ENCODE measurements around the gene CDH13.

DNA sequence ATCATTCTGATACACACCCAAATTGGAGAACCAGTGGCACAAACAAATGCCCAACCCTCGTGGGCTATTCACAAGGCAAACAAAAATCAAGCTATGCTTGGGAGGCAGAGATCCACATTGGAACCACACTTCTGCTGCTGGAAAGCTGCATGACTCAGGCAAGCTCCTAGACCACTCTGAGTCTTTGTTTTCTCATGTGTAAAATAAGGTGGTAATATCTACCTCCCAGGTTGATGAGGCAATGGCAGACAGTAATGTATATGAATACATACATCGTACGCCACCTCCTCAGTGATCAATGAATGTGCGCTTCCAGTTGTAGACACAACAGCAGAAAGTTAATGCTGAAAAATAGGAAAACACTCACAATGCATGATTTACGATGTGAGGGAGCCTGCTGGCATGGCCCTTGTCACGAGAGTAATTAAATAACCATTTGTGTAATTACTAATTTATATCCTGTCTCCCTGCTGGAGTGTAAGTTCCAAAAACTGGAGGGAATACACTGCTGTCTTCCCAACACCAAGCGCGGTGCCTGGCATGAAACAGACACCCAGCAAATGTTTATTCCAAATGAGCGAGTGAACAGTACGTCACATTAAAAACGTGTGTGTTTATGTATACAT is 1111.1 kb downstream of the CDH13 start:
- TF ChIP-seq, protein P1, sequence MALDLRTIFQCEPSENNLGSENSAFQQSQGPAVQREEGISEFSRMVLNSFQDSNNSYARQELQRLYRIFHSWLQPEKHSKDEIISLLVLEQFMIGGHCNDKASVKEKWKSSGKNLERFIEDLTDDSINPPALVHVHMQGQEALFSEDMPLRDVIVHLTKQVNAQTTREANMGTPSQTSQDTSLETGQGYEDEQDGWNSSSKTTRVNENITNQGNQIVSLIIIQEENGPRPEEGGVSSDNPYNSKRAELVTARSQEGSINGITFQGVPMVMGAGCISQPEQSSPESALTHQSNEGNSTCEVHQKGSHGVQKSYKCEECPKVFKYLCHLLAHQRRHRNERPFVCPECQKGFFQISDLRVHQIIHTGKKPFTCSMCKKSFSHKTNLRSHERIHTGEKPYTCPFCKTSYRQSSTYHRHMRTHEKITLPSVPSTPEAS (tag by site-specific recombination; IDR thresholded peaks at IDR 0.05), result no peak
- TF ChIP-seq ZNF174 (tag by site-specific recombination; IDR thresholded peaks at IDR 0.05), result no peak
- TF ChIP-seq ZBTB20 (tag by site-specific recombination; IDR thresholded peaks at IDR 0.05), result no peak
- TF ChIP-seq, protein P2, sequence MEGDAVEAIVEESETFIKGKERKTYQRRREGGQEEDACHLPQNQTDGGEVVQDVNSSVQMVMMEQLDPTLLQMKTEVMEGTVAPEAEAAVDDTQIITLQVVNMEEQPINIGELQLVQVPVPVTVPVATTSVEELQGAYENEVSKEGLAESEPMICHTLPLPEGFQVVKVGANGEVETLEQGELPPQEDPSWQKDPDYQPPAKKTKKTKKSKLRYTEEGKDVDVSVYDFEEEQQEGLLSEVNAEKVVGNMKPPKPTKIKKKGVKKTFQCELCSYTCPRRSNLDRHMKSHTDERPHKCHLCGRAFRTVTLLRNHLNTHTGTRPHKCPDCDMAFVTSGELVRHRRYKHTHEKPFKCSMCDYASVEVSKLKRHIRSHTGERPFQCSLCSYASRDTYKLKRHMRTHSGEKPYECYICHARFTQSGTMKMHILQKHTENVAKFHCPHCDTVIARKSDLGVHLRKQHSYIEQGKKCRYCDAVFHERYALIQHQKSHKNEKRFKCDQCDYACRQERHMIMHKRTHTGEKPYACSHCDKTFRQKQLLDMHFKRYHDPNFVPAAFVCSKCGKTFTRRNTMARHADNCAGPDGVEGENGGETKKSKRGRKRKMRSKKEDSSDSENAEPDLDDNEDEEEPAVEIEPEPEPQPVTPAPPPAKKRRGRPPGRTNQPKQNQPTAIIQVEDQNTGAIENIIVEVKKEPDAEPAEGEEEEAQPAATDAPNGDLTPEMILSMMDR (tag by site-specific recombination; IDR thresholded peaks at IDR 0.05), result no peak
- no peak for TF ChIP-seq GLIS2 (tag by site-specific recombination; IDR thresholded peaks at IDR 0.05)
- TF ChIP-seq, protein P3, sequence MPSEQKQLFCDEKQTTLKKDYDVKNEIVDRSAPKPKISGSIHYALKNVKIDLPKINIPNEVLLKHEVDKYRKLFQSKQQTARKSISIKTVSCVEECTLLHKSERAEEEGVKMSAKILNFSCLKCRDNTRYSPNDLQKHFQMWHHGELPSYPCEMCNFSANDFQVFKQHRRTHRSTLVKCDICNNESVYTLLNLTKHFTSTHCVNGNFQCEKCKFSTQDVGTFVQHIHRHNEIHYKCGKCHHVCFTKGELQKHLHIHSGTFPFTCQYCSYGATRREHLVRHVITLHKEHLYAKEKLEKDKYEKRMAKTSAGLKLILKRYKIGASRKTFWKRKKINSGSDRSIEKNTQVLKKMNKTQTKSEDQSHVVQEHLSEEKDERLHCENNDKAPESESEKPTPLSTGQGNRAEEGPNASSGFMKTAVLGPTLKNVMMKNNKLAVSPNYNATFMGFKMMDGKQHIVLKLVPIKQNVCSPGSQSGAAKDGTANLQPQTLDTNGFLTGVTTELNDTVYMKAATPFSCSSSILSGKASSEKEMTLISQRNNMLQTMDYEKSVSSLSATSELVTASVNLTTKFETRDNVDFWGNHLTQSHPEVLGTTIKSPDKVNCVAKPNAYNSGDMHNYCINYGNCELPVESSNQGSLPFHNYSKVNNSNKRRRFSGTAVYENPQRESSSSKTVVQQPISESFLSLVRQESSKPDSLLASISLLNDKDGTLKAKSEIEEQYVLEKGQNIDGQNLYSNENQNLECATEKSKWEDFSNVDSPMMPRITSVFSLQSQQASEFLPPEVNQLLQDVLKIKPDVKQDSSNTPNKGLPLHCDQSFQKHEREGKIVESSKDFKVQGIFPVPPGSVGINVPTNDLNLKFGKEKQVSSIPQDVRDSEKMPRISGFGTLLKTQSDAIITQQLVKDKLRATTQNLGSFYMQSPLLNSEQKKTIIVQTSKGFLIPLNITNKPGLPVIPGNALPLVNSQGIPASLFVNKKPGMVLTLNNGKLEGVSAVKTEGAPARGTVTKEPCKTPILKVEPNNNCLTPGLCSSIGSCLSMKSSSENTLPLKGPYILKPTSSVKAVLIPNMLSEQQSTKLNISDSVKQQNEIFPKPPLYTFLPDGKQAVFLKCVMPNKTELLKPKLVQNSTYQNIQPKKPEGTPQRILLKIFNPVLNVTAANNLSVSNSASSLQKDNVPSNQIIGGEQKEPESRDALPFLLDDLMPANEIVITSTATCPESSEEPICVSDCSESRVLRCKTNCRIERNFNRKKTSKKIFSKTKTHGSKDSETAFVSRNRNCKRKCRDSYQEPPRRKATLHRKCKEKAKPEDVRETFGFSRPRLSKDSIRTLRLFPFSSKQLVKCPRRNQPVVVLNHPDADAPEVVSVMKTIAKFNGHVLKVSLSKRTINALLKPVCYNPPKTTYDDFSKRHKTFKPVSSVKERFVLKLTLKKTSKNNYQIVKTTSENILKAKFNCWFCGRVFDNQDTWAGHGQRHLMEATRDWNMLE (tag by site-specific recombination; conservative IDR thresholded peaks at IDR 0.05; ENCODE audit: low read depth), result no peak

All from HEK293 (cell line).